Inferior parietal cortex (tissue), 1 donor: ENCODE data around the gene TMEM164.

Experiments used
- DNase-seq: peaks from one replicate; pipeline ENCODE4 v3.0.0-alpha.2; 2016; ENCODE audit errors: extremely low spot score

TMEM164 gene

DNA sequence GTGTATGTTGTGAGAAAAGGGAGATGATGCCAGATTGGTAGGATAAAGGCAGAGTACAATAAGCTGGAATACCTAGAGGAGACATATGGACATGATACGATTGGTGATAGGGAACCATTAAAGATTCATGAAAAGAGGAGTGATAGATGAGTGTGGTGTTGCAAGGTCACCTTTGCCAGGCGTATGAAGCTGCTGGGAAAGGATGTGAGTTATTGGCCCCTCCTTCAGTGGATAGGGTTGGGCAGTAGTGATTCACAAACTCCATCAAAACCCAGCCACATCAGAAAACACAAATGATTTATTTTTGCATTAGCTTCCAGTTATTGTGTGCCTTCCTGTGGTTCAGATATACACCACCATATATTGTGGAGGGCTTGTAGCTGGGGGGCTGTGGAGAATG, 34.3 kb downstream of the TMEM164 start:
- no peak for DNase-seq

DNA sequence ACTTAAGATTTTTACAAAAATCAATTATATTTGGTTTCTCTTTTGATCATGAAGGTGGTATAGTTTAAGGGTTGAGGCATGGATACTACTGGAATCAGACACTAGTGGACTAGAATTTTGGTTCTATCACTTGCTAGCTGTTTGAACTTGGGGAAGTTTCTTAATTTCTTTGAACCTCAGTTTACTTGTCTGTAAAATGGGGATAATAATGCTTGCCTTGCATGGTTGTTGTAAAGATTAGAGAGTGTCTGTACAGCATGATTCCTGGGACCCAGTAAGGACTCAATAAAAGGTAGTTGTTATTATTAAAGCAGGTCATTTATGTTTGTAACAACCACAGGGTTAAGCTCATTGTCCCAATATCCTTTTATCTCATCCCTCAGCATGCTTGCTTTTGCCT, 36.0 kb downstream of the TMEM164 start:
- no peak for DNase-seq

DNA sequence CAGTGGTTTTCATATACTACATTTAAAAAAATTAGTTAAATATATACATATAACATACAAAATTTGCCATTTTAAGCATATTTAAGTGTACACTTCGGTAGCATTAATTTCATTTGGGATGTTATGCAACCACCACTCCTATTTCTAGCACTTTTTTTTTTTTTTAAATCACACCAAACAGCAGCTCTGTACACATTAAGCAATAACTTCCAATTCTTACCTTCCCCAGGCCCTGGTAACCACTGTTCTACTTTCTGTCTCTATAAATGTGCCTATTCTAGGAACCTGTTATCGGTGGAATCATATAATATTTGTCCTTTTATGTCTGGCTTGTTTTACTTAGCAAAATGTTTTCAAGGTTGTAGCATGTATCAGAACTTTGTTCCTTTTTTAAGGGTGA, 39.1 kb downstream of the TMEM164 start:
- DNase-seq: no peak

DNA sequence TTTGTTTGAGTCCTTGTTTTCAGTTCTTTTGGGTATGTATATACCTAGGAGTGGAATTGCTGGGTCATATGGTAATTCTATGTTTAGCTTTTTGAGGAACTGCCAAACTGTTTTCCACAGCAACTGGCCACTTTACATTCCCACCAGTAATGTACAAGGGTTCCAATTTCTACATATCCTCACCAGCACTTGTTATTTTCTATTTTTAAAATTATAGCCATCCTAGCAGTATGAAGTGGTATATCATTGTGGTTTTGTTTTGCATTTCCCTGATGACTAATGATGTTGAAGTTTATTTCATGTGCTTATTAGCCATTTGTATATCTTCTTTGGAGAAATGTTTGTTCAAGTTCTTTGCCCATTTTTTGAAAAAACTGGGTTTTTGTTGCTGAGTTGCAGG, 39.6 kb downstream of the TMEM164 start:
- DNase-seq: no peak

DNA sequence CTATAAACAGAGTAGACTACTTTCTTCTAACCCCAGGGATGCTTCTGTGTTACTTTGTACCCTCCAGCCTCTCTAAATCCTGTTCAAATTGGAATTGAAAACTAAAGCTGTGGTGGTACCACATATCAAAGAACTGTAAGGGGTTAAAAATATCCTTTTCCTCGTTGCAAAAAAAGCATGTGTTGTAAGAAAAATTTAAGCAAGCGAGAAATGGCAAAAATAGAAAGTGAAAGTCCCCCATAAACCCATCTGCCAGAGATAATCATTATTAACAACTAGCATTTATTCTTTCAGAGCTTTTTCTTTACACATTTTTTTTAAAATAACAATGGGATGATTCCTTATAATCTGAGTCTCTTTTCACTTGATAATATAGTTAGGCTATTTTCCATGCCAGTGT, 40.6 kb downstream of the TMEM164 start:
- DNase-seq: no peak

DNA sequence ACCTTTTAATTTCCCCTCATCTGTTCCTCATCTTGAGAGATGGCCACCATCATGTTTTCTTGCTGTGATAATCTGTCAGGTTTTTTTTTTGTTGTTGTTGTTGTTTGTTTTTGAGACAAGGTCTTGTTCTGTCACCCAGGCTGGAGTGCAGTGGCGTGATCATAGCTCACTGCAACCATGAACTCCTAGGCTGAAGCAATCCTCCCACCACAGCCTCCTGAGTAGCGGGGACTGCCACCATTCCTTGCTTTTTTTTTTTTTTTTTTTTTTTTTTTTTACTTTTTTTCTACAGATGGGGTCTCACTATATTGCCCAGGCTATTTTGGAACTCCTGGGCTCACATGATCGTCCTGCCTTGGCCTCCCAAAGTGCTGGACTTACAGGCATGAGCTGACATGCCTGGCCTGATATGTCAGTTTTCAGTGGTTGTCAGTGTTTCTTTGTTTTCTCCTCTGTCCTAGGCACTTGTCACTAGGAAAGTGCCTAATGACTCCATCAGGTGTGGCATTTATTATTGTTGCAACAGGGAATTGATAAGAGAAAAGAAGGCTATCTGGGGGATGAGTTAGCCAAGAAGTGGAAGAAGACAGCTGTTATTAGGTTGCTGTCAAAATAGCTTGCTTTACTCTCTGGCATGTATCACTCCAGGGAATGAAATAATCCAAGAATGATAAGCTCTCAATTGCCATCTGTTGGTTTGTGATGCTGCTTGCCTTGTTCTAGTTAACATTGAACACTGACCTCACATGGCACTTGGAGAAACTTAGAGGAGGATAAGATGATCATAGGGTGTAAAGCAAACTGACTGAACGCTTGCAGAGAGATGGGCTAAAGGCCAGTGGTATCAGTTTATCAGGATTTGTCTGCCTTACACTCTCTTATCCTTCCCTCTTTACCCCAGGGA, 41.7 kb downstream of the TMEM164 start:
- DNase-seq: no peak

DNA sequence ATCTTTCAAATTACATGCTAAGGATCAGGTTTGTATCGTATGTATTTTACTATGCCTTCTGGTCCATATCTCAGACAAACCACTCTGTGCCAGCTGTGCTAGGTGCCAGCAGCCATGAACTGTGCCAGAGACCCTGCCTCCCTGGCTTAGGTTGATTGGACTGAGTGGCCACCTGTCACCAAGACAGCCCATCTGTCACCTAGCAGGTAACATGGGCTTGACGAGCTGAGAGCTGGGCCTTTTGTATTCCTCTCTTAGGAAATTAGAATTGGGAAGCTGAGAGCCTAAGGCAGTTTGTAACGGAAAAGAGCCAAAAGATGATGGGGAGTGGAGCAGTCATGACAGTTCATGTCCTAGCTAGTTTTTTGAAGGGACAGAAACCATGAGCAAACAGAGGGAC, 42.5 kb downstream of the TMEM164 start:
- no peak for DNase-seq

DNA sequence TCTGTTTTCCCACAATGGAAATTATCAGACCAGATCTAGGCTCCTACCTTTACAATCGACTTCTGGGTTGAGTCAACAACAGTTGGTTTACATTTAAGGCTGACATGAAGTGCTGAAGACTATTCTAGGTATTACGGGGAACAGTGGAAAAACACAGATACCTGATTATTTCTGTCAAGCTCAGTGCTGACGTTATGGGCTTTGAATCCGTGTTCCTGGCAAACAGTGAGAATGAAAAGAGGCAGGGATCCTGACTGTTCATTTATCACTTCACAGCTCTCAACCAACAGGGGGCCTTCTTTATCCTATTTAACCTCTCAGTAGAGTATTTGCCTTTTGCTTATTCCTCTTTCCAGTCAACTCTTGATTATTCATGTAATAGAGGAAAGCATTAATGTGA, 43.1 kb downstream of the TMEM164 start:
- no peak for DNase-seq

DNA sequence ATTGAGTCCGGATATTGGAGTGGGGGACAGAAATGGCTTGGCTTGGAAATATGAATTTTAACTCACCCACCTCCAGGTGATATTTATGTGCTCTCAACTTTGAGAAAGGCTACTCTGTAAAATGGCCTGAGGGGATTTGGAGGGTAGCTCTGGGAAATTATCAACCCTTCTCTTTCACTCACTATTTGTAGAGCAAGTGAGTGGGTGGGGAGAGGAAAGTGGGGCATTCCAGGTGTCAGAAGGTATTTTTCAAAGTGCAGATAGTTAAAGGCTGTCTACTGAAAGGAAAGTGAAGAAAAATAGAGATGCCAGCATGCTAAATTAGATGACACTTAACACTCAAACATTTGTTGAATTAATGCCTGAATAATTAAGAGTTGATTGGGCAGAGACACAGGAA, 44.1 kb downstream of the TMEM164 start:
- no peak for DNase-seq

DNA sequence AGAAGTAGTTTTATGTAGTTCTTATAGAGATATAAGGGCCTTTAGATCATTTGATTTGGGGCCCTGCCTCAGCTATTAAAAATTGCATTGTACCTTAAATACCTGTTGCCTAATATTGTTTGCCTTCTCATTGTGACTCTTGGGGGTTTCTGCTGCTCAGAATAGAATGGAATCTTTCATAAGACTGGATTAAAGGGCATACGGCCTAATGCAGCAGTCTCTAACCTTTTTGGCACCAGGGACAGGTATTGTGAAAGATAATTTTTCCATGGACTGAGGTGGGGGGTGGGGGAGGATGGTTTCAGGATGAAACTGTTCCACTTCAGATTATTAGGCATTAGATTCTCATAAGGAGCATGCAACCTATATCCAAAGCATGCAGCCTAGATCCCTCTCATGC, 46.2 kb downstream of the TMEM164 start:
- no peak for DNase-seq

DNA sequence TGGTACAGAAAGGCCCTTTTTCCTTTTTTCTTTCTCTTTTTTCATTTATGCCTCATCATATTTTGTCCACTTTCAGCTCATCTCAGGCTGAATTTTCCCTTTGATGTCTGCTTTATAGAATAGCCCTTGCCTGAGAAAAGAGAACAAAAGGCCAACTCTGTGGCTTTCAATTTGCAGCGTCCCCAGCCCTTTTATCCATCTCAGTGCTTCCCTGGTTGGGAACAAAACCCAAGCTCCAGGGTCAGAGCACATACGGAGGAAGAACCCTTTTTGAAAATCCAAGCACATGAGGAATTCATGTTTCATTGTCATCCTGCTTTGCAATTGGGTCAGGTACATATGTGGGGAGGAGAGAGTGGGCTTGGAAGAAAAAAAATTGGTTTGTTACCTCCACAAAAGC, 47.5 kb downstream of the TMEM164 start:
- no peak for DNase-seq

DNA sequence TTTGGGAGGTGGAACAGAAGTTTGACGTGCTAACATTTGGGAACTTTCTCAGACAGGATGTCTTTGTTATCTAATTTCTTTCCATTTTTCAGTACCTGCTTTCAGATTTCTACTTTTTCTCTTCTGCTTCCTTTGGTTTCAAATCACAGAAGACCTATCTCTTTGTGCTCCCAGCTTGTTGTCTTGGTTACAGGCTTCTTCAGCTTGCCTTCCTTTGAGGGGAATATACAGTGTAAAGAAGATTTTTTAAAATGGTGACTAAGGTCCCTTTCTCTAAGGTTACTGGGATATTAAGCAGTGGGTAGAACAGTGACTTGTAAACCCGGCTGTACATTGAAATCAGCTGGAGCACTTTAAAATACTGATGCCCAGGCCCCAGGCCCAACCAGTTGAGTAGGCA, 48.0 kb downstream of the TMEM164 start:
- DNase-seq: no peak

DNA sequence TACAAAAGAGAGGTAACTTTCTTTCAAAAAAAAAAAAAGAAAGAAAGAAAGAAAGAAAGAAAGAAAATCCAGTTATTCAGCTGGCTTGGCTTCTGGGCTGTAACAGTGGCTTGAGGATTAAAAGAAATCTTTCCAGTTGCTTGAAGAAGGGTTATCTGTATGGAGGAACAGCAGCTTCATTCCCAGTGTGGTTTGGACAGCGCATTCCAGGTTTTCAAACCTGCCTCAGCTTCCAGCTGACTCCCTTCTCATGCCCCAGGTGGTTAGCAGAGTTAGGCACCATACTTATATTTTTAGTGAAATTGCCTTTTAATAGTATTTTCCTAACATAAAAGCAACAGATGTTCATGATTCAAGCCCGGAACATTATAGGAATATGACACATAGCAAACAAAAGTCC, 48.6 kb downstream of the TMEM164 start:
- DNase-seq: no peak

DNA sequence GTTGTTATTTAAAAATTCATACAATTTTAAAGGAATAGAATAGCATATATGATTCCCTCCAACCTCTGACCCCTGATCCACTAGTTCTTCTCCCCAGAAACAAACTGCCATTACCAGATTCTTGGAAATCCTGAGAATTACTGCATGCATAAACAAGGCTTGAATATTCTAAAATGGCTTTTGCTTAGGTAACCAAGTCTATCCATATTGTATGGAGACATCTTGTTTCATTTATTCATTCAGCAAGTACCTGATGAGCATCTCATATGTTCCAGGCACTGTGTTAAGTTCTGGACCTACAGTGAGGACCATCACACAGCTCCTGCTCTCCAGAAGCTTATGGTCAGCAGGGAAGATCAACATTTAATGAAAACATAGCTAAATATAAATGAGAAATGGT, 49.4 kb downstream of the TMEM164 start:
- DNase-seq: no peak

DNA sequence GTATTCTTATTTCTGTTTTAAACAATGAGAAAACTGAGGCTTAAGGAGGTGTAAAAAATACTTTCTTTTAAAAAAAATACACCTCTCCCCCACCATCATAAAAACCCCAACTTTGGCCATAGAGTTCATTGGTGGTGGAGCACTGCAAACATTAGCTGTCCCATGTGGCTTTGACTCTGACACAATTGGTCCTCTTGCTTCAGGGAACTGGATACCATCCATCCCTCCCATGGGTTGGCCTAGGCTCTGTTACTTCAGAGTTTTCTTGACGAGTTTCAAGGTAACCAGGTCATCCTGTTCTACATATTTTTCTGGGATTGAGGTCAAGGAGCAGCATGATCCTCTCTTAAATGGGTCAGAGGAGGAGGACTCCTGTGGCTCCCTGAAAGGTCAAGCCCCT, 50.5 kb downstream of the TMEM164 start:
- no peak for DNase-seq

DNA sequence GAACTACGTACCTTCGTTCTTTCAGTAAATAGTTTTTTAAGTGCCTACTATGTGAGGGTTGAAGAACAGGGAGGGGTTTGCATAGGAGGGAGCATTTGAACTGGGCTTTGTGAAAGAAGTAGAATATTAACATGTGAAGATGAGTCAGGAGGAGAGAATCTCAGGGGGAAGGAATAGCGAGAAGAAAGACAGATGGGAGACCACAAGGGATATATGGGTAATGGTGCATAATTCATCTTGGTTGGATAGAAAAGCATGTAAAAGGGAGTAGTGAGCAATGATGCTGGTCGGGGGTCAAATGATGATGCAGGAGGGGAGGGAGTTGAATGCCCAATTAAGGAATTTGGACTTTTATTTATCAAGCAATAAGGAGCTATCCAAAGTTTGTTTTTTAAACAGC, 52.7 kb downstream of the TMEM164 start:
- DNase-seq: no peak

DNA sequence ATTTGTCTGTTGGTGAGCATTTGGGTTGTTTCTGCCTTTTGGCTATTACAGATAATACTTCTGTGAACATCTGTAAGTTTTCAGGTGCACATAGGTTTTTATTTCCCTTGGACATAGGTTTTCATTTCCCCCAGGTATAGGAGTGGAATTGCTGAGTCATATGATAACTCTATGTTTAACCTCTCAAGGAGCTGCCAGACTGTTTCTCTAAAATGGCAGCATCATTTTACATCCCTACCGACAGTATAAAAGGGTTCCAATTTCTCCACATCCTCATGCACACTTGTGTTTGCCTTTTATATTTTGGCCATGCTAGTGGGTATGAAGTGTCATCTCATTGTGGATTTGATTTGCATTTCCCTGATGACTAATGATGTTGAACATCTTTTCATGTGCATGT, 53.5 kb downstream of the TMEM164 start:
- DNase-seq: no peak

DNA sequence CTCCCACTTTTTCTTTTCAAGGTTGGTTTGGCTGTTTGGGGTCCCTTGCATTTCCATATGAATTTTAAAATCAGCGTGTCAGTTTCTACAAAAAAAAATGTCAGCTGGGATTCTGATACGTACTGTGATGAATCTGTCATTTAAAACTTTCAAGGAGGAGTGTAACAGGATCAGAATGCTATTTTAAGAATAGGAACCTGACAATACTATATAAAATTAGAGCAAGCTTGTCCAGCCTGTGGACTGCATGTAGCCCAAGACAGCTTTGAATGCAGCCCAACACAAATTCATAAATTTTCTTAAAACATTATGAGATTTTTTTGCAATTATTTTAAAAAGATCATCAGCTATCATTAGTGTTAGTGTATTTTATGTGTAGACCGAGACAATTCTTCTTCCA, 56.5 kb downstream of the TMEM164 start:
- DNase-seq: no peak

DNA sequence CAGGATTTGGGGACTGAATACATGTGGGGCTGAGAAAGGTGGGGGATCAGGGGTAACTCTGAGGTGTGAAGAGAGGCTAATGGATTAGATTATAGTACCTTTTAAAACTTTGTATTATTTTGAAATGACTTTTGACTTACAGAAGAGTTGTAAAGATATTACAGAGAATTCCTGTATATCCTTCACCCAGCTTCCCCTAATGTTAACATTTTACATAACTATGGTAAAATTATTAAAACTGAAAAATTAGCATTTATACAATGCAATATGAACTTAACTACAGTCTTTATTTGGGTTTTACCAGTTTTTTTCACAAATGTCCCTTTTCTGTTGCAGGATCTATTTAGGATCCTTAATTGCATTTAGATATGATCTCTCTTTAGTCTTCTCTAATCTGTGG, 57.4 kb downstream of the TMEM164 start:
- no peak for DNase-seq

DNA sequence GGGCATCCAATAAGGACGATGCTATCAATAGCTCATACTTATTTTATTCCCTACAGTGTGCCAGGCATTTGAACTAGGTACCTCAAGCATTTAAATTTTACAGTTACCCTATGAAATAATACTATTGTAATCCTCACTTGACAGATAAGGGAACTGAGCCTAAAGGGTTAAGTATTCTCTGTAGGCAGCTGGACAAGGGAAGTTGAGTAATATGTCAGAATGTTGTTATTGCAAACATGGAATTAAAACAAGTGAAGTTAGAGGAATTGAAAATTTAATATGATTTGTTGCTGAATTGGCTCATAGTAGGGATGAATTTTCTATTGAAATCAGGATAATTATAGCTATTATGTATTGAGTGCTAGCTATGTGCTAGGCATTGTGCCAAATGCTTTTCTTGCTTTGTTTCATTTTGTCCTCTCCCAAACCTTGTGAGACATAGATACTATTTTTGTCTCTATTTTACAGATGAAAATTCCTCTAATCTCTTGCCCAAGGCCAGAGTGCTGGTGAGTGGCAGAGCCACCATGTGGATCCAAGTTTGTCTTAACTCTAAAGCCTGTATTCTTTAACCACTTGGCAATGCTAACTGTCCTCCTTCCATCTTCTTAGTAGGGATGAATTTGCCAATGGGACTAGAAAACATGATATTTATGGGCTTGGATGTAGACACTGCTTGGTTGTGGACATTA, 58.1 kb downstream of the TMEM164 start:
- no peak for DNase-seq

DNA sequence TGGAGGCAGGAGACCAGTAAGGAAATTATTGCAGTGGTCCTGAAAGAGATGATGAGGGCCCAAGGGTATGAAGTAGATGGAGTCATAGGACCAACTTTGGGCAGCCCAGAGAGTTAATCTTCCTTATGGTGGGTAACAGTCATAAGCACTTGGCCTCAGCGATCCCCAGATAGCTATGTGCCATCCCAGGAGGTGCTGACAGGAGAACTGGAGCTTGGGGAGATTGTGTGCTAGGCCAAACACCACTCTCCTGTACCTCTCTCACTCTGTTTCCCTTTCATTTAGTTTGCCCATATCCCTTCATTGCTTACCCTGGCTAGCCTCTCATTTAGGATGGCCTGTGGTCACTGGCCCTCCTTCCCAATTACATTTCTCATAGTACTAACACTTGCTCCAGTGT, 60.0 kb downstream of the TMEM164 start:
- DNase-seq: no peak

DNA sequence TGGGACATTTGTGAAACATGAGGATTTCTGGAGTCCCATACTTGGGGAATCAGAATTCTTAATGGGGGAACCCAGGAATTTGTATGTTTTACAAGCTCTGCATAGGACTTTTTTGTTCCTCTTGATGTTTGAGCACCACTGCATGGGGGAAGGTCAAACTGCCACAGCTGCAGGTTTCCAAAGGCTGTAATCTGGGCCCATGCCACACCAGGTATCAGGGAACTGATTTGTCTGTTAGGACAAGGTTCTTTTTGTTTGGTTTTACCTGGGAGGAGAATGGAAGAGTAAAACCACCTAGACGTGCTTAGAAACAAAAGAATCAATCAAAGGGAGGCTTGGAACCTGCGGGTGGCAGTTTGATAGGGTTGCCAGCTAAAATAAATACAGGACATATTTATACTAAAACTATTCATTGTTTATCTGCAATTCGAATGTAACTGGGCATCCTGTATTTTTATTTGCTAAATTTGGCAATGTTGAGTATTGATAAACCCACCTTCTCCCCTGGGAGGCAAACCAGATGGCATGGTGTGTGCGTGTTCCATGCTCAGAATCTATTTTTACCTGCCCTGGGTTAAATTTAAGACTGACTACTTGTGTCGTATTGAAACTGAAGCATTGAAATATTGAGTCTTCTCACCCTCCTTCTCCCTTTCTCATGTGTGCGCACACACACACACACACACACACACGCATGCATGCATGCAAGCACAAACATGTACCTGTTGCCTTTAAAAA, 63.7 kb downstream of the TMEM164 start:
- DNase-seq: no peak

DNA sequence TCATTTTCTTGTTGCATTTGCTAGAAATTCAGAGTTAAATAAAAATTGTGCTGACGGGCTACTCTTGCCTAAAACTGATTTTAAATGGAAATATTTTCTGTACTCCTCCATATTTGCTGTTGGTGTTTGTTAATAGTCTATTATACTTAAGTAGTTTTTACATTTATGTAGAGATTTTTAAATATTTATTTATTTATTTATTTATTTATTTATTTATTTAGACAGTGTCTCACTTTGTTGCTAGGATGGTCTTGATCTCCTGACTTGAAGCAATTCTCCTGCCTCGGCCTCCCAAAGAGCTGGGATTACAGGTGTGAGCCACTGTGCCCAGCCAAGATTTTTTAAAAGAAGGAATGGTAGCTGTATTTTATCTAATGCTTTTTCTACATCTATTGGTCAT, 68.1 kb downstream of the TMEM164 start:
- no peak for DNase-seq
